Kidney epithelial cell (primary cell): Measurements from ENCODE around the gene ADNP. TPM values are rescaled to one million over a fixed set of nuclear protein-coding genes. Genes with fewer than 3 reads are reported as not detected.
A peak's percentile ranks its signal among the peaks of the same experiment; 100 is the strongest.

ENCODE experiments used
- DNase-seq: peaks from one replicate; pipeline ENCODE4 v3.0.0-alpha.2; 2010; ENCODE audit warnings: low read depth
- H3K27me3 ChIP-seq: 2 replicates; pipeline ENCODE4 v1.6.0; 2011; ENCODE audit warnings: low read length; ENCODE audit not compliant: control insufficient read depth, insufficient read depth
- H3K36me3 ChIP-seq: 2 replicates; pipeline ENCODE4 v1.5.1; 2011; ENCODE audit warnings: low read length; ENCODE audit not compliant: control insufficient read depth, insufficient read depth
- H3K4me3 ChIP-seq: 2 replicates; pipeline ENCODE4 v1.5.1; 2011; ENCODE audit warnings: low read depth, mild to moderate bottlenecking, control low read depth, low read length
- total RNA-seq: library from RNA; depleted of rRNA; stranded (reverse); fragments of >200 nt; gene quantifications from 2 replicates; pipeline ENCODE4 v1.2.3, GENCODE V29; 2015
- TF ChIP-seq, protein P1 (sequence below): IDR thresholded peaks from 2 replicates; pipeline ENCODE4 v1.5.1; 2011; ENCODE audit warnings: mild to moderate bottlenecking, moderate library complexity, low read length, control low read depth, inconsistent platforms; ENCODE audit not compliant: insufficient read depth, poor library complexity, severe bottlenecking

Gene ADNP
- total RNA-seq, 1 donor from 2014 or later = 59.7 TPM

DNA sequence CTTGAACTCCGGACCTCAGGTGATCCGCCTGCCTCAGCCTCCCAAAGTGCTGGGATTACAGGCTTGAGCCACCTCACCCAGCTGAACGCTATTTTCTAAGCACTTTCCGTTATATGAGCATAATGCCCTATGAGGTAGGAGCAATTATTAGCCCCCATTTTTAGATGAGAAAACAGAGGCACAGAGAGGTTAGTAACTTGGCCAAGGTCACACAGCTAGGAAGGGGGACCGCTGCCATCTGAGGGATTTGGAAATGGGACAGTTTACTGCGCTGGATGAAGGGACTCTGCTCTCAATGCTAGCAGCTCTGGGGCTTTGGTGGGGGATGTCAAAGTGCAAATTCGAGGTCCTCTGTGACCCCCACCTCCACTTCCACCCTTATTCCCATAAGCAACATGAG lies 73.9 kb downstream of the ADNP start:
- H3K36me3 ChIP-seq = no peaks in the 10 kb centered on the region
- DNase-seq = no peak
- H3K4me3 ChIP-seq = no peak overlapping the region
- TF ChIP-seq, protein P1, sequence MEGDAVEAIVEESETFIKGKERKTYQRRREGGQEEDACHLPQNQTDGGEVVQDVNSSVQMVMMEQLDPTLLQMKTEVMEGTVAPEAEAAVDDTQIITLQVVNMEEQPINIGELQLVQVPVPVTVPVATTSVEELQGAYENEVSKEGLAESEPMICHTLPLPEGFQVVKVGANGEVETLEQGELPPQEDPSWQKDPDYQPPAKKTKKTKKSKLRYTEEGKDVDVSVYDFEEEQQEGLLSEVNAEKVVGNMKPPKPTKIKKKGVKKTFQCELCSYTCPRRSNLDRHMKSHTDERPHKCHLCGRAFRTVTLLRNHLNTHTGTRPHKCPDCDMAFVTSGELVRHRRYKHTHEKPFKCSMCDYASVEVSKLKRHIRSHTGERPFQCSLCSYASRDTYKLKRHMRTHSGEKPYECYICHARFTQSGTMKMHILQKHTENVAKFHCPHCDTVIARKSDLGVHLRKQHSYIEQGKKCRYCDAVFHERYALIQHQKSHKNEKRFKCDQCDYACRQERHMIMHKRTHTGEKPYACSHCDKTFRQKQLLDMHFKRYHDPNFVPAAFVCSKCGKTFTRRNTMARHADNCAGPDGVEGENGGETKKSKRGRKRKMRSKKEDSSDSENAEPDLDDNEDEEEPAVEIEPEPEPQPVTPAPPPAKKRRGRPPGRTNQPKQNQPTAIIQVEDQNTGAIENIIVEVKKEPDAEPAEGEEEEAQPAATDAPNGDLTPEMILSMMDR = no peak
- H3K27me3 ChIP-seq = no peaks in the 10 kb centered on the region

DNA sequence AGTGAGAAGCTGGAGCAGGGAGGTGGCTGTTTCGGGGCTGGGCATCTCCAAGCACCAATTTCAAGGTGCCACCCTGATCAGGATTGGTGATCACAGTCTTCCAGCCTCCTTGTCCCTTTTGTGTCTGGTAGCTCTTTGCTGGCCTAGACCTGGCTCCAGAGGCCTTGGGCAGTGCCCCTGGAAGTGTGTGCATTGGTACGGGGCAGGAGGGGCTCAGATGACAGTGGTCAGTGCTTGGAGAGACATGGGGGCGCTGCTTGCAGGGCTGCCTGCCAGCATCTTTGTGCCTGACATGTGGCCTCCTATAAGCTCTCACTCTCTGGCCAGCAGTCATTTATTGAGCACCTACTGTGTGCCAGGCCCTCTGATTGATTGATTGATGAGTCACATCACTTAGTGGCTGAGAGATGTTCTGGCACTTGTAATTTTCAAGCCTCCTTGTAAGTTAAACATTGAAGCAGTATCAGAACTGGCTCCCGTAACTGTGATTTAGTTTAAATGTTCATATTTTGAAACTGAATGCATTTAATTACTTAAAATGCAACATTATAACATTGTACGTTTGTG lies 74.7 kb downstream of the ADNP start:
- Histone ChIP-seq H3K27me3 (no peaks in the 10 kb centered on the region), H3K4me3 (no peak overlapping the region), H3K36me3 (no peaks in the 10 kb centered on the region)
- TF ChIP-seq, protein P1 = no peak
- DNase-seq = no peak

DNA sequence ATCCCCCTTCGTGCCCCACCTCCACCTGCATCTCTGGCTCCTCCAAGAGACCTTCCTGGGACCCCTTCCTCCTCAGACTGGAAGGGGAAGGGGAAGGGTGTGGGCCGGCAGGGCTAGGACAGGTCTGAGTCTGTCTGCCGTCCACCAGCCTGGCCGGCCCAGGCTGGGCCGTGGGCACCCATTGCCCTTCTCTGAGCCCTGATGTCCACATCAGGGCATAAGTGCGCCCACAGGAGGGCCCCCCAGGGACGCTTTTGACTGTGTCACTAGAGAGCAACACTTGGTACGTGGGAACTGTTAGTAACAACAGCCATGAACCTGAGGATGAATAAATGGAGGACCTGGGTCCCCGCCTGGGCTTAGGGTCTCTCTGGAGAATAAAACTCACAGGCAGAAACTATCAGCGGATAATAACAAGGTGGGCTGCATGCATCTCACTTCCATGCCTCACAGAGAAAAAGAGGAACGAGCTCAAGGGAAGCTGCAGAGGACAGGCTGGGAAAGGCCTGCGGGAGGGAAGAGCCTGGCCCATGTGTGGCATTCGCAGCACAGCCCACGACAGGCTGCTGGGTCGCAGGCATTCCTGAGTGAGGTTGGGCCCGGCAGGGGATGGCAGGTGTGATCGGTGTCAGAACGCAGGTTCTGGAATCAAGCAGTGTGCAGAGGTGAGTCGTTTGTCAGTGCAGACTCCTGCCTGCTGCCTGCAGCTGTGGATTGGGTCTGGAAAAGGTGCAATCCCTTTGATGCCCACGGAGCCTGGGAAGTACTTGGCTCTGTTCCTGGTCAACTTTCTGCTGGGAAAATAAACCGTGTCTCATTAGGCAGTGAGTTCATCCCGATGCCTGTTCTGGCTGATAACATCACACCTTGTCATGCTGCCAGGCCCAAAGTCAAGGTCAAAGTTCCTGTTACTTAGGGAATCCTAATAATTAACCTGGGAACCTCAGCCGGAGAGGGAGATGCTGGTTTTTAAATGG lies 75.5 kb downstream of the ADNP start:
- no peak overlapping the region for H3K4me3 ChIP-seq
- H3K27me3 ChIP-seq = no peaks in the 10 kb centered on the region
- DNase-seq = peak; percentile 10
- H3K36me3 ChIP-seq = no peaks in the 10 kb centered on the region
- TF ChIP-seq, protein P1 = no peak

DNA sequence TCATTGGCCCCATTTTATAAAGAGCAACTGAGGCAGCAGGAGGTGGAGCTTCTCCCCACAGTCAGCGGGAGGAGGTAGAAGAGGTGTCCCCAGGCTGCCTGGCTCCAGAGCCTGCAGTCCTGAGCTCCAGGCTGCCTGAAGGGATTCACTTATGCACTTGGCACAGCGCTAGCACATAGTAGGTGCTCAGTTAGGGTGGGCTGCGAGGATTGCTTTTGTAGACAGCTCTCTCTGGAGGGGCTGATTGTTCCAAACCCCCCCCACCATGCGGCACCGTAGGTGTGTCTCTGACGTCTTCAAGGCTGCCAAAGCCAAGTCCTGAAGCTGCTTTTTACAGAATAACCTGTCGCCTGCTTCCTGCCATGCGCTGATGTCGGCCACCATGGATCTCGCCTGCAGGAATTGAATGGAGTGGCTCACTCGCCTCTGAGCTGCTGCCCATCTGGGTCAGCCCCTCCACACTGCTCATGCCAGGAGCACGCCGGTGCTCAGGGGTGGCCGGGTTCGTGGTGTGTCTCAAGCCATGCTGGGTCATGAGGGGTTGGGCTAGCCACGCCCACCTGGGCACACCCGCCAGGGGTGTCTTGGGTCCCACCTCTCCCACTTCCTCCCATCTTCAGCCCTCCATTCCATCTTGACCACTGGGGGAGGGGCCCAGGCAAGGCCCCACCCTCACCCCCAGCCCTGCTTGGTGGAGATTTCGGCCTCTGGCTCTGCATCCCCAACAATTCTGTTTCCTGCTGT lies 76.6 kb downstream of the ADNP start:
- TF ChIP-seq, protein P1 = no peak
- Histone ChIP-seq H3K4me3 (no peak overlapping the region), H3K27me3 (no peaks in the 10 kb centered on the region), H3K36me3 (no peaks in the 10 kb centered on the region)
- no peak for DNase-seq

DNA sequence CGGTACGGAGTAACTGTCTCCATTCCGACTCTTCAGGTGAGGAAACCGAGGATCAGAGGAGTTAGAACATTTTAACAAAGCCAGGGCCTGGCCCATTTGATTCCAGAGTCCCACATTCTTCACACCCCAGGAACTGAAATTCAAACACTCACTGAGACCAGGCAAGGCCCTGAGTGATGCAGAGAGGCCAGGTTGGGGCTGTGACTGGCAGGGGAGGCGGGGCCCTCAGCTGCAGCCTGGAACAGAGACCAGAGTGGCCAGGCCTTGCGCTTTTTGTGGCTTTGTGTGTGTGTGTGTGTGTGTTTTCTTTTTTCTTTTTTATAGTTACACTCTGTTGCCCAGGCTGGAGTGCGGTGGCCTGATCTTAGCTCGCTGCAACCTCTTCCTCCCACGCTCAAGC lies 79.2 kb downstream of the ADNP start:
- Histone ChIP-seq H3K27me3 (no peaks in the 10 kb centered on the region), H3K4me3 (no peak overlapping the region), H3K36me3 (no peaks in the 10 kb centered on the region)
- TF ChIP-seq, protein P1 = no peak
- DNase-seq = no peak
